ENCODE results near the gene LRRC27.

LRRC27 gene

DNA sequence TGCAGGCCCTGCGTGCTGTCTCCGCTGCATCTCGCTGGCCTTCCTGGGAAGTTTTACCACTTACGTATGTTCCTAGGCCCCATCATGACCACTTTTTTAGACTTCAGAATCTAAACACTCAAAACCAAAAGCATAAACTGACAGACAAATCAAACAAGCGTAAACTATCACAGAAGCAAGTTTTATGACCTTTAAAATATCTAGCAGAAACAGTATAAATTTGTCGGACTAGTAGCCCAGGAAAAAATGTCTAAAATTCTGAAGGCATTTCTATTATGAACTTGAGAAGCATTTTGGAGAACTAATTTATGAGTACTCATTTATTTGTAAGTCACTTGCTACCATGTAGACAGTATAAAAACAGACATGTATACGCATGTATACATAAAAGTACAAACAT, 10.6 kb downstream of the LRRC27 start:
- TF ChIP-seq POLR2AphosphoS5 (IDR thresholded peaks at IDR 0.05; ENCODE audit: low read depth) = no peak
- TF ChIP-seq, protein P1, sequence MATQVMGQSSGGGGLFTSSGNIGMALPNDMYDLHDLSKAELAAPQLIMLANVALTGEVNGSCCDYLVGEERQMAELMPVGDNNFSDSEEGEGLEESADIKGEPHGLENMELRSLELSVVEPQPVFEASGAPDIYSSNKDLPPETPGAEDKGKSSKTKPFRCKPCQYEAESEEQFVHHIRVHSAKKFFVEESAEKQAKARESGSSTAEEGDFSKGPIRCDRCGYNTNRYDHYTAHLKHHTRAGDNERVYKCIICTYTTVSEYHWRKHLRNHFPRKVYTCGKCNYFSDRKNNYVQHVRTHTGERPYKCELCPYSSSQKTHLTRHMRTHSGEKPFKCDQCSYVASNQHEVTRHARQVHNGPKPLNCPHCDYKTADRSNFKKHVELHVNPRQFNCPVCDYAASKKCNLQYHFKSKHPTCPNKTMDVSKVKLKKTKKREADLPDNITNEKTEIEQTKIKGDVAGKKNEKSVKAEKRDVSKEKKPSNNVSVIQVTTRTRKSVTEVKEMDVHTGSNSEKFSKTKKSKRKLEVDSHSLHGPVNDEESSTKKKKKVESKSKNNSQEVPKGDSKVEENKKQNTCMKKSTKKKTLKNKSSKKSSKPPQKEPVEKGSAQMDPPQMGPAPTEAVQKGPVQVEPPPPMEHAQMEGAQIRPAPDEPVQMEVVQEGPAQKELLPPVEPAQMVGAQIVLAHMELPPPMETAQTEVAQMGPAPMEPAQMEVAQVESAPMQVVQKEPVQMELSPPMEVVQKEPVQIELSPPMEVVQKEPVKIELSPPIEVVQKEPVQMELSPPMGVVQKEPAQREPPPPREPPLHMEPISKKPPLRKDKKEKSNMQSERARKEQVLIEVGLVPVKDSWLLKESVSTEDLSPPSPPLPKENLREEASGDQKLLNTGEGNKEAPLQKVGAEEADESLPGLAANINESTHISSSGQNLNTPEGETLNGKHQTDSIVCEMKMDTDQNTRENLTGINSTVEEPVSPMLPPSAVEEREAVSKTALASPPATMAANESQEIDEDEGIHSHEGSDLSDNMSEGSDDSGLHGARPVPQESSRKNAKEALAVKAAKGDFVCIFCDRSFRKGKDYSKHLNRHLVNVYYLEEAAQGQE (IDR thresholded peaks at IDR 0.05; ENCODE audit: insufficient replicate concordance, low read depth) = no peak
- no peak for TF ChIP-seq GABPA (IDR thresholded peaks at IDR 0.05; ENCODE audit: low read depth)
- no peak for TF ChIP-seq SPI1 (IDR thresholded peaks at IDR 0.05; ENCODE audit: borderline replicate concordance, low read depth)
- TF ChIP-seq, protein P2, sequence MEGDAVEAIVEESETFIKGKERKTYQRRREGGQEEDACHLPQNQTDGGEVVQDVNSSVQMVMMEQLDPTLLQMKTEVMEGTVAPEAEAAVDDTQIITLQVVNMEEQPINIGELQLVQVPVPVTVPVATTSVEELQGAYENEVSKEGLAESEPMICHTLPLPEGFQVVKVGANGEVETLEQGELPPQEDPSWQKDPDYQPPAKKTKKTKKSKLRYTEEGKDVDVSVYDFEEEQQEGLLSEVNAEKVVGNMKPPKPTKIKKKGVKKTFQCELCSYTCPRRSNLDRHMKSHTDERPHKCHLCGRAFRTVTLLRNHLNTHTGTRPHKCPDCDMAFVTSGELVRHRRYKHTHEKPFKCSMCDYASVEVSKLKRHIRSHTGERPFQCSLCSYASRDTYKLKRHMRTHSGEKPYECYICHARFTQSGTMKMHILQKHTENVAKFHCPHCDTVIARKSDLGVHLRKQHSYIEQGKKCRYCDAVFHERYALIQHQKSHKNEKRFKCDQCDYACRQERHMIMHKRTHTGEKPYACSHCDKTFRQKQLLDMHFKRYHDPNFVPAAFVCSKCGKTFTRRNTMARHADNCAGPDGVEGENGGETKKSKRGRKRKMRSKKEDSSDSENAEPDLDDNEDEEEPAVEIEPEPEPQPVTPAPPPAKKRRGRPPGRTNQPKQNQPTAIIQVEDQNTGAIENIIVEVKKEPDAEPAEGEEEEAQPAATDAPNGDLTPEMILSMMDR (IDR thresholded peaks at IDR 0.05; ENCODE audit: insufficient read depth, low read length) = no peak
- no peak for DNase-seq (ENCODE audit: low read depth in 1 of 2, low spot score in 1 of 2)
- H3K4me3 ChIP-seq (replicated peaks; ENCODE audit: insufficient read depth, low read length) = no peak overlapping the region
- no peaks in the 10 kb centered on the region for H3K27me3 ChIP-seq (ENCODE audit: insufficient read depth, poor library complexity, severe bottlenecking)
- H3K27ac ChIP-seq (replicated peaks) = no peak overlapping the region

DNA sequence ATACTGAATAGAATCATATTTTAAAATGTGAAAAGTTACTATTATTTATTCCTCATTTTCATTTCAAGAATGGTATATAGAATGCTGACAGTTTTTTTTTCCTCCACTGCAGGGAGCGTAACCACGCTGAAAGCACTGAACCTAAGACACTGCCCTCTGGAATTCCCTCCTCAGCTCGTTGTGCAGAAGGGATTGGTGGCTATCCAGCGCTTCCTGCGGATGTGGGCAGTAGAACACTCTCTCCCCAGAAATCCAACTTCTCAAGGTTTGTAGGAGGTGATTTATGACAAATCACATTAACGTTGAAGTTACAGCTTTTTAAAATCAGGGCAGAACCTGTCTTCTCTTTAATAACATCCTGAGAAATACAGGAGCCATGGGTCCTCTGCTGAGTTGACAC, 12.4 kb downstream of the LRRC27 start:
- Histone ChIP-seq H3K27me3 (ENCODE audit: insufficient read depth, poor library complexity, severe bottlenecking) (no peaks in the 10 kb centered on the region), H3K4me3 (replicated peaks; ENCODE audit: insufficient read depth, low read length) (no peak overlapping the region), H3K27ac (replicated peaks) (no peak overlapping the region)
- TF ChIP-seq GABPA (IDR thresholded peaks at IDR 0.05; ENCODE audit: low read depth) (no peak), POLR2AphosphoS5 (IDR thresholded peaks at IDR 0.05; ENCODE audit: low read depth) (no peak), SPI1 (IDR thresholded peaks at IDR 0.05; ENCODE audit: borderline replicate concordance, low read depth) (no peak)
- TF ChIP-seq, protein P1 (IDR thresholded peaks at IDR 0.05; ENCODE audit: insufficient replicate concordance, low read depth) = no peak
- TF ChIP-seq, protein P2 (IDR thresholded peaks at IDR 0.05; ENCODE audit: insufficient read depth, low read length) = no peak
- no peak for DNase-seq (ENCODE audit: low read depth in 1 of 2, low spot score in 1 of 2)

DNA sequence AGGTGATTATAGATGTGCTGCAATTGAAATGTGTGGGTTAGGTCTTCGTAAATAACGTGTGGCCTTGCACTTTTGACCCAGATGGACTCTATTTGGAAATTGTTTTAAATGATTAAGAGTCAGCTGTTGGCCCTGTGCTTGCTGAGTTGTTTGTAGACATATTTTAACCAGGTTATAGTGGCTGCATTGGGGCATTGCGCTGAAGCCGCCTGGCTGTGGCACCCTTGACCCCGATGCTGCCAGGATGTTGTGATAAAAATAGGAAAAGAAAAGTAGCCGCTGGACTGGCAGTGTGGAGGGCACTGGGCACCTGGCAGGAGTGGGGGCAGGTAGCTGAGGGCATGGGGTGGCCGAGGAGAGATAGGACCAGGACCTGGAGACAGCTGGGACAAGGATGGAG, 13.4 kb downstream of the LRRC27 start:
- H3K27ac ChIP-seq (replicated peaks) = no peak overlapping the region
- no peak for DNase-seq (ENCODE audit: low read depth in 1 of 2, low spot score in 1 of 2)
- TF ChIP-seq GABPA (IDR thresholded peaks at IDR 0.05; ENCODE audit: low read depth) (no peak), POLR2AphosphoS5 (IDR thresholded peaks at IDR 0.05; ENCODE audit: low read depth) (no peak), SPI1 (IDR thresholded peaks at IDR 0.05; ENCODE audit: borderline replicate concordance, low read depth) (no peak)
- TF ChIP-seq, protein P2 (IDR thresholded peaks at IDR 0.05; ENCODE audit: insufficient read depth, low read length) = no peak
- TF ChIP-seq, protein P1 (IDR thresholded peaks at IDR 0.05; ENCODE audit: insufficient replicate concordance, low read depth) = no peak
- H3K4me3 ChIP-seq (replicated peaks; ENCODE audit: insufficient read depth, low read length) = no peak overlapping the region
- H3K27me3 ChIP-seq (ENCODE audit: insufficient read depth, poor library complexity, severe bottlenecking) = no peaks in the 10 kb centered on the region

Measured in HL-60 (cell line).